Retinal pigment epithelial cell (primary cell): Measurements from ENCODE around the gene C1QC.

ENCODE experiments used
- DNase-seq: peaks from one replicate; pipeline ENCODE4 v3.0.0-alpha.2; 2010; ENCODE audit warnings: low read depth
- H3K4me3 ChIP-seq: 2 replicates; pipeline ENCODE4 v1.5.1; 2011; ENCODE audit warnings: mild to moderate bottlenecking, low read length, control low read depth, moderate library complexity
- TF ChIP-seq, protein P1 (sequence below): conservative IDR thresholded peaks from 2 replicates; pipeline ENCODE4 v1.5.1; 2011; ENCODE audit warnings: low read depth, low read length, control low read depth, inconsistent platforms

C1QC gene

DNA sequence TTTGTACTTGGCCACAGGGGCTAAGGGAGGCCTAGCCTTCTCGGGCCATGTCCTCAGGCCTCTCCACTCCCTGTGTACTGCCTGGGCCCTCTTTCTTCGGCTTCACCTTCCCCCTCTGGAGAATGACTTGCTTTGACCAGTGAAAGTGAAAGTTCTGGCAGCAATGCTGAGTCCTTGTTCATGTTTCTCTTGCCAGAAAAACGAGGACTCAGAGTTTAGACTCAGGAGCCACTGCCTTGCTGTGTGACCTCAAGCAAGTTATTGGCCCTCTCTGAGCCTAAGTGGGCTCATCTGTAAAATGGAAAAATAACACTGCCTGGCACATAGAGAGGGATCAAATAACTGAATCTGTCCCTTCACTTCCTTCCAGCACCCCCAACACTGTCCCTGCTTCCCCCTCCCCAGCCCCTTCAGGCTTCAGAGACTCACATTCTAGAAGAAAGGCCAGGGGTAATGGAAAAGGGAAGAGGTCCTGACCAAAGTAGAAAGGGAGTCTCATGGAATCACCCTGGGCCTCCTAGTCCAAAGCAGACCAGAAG, 5.5 kb upstream of the C1QC start:
- no peak for DNase-seq
- no peak overlapping the region for H3K4me3 ChIP-seq
- TF ChIP-seq, protein P1, sequence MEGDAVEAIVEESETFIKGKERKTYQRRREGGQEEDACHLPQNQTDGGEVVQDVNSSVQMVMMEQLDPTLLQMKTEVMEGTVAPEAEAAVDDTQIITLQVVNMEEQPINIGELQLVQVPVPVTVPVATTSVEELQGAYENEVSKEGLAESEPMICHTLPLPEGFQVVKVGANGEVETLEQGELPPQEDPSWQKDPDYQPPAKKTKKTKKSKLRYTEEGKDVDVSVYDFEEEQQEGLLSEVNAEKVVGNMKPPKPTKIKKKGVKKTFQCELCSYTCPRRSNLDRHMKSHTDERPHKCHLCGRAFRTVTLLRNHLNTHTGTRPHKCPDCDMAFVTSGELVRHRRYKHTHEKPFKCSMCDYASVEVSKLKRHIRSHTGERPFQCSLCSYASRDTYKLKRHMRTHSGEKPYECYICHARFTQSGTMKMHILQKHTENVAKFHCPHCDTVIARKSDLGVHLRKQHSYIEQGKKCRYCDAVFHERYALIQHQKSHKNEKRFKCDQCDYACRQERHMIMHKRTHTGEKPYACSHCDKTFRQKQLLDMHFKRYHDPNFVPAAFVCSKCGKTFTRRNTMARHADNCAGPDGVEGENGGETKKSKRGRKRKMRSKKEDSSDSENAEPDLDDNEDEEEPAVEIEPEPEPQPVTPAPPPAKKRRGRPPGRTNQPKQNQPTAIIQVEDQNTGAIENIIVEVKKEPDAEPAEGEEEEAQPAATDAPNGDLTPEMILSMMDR: no peak

DNA sequence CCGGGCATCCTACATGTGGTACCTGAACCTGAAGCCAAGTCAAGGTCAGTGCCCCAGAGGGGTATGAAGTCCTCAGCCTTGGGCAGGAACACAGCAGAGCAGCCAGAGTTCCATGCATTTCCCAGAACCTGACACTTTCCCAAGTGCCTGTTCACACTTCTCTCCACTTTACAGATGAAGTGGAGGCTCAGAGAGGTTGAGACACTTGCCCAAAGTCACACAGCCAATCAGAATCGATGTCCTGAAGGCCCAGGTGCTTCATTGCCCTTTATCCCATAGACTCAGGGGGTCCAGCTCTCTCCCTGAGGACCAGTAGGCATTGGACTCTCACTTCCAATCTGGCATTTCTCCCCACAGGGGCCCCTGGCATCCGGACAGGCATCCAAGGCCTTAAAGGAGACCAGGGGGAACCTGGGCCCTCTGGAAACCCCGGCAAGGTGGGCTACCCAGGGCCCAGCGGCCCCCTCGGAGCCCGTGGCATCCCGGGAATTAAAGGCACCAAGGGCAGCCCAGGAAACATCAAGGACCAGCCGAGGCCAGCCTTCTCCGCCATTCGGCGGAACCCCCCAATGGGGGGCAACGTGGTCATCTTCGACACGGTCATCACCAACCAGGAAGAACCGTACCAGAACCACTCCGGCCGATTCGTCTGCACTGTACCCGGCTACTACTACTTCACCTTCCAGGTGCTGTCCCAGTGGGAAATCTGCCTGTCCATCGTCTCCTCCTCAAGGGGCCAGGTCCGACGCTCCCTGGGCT, 4.8 kb upstream of the C1QC start:
- no peak overlapping the region for H3K4me3 ChIP-seq
- DNase-seq: no peak
- TF ChIP-seq, protein P1: no peak

DNA sequence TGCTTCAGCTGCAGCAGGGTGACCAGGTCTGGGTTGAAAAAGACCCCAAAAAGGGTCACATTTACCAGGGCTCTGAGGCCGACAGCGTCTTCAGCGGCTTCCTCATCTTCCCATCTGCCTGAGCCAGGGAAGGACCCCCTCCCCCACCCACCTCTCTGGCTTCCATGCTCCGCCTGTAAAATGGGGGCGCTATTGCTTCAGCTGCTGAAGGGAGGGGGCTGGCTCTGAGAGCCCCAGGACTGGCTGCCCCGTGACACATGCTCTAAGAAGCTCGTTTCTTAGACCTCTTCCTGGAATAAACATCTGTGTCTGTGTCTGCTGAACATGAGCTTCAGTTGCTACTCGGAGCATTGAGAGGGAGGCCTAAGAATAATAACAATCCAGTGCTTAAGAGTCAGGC, 4.1 kb upstream of the C1QC start:
- TF ChIP-seq, protein P1: no peak
- H3K4me3 ChIP-seq: no peak overlapping the region
- no peak for DNase-seq

DNA sequence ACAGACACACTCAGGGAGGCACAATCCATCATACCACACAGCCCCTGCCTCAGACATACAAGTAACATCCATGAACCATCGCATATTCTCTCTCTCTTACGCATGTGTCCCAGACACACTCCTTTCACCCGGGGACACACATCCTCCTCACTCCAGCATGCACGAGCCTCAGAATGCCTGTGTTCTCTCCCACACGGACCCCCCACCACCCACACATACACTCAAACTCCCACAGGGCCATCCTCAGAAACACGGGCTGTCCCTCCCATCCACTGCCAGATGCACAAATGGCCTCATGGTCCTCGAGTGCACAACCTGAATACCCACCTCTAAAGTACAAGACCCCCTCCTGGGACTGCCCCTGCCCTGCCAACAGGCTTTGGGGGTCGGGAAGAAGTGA, 2.2 kb upstream of the C1QC start:
- no peak overlapping the region for H3K4me3 ChIP-seq
- TF ChIP-seq, protein P1: no peak
- no peak for DNase-seq

DNA sequence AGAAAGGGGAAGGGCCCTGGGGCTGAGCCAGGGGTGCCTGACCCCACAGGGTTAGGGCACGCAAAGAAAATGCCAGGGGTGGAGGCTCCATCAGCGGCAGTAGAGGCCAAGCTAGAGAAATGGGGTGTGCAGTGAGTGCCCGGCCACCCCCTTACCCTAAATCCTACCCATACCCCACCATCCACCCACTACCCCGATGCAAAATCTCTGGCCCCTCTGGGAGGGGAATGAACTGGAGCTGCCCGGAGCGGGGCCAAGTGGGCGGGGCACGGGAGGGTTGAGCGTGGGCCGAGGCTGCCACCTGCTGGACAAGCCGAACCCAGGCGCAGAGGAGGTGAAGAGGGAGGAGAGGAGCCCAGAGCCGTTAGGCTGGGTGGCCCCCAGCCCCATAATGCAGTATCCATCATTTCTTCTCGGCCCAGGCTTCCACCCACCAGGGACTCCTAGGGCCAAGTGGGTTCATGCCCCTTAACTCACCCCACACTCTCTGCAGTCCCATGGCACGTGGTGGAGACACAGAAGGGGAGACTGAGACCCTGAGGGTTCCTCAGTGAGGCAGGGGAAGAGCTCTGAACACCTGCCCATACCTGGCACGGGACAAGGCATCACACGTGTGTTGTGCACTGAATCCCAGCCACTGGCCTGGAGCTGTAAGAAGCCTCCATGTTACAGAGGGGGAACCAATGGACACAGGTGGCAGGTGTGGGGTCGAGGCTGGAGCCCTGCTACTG, 1.4 kb upstream of the C1QC start:
- TF ChIP-seq, protein P1: peak; percentile 89
- no peak overlapping the region for H3K4me3 ChIP-seq
- no peak for DNase-seq

DNA sequence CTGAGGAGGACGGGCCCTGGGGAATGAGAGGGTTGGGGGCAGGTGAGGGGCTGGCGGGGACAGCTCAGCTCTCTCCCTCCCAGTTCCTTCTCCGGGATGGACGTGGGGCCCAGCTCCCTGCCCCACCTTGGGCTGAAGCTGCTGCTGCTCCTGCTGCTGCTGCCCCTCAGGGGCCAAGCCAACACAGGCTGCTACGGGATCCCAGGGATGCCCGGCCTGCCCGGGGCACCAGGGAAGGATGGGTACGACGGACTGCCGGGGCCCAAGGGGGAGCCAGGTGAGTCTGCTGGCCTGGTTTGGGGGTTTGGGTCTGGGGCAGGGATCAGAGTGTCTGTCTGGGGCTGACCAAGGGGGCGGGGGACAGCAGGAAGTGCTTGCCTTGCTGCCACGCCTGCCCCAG, 495 bp downstream of the C1QC start:
- no peak for DNase-seq
- TF ChIP-seq, protein P1: no peak

More for the DNA sequence above, 495 bp downstream of the C1QC start:
- no peak overlapping the region for H3K4me3 ChIP-seq
